Left renal pelvis (tissue), 4 donors: ENCODE measurements around the gene TMPRSS11A. TPM values are rescaled to one million over a fixed set of nuclear protein-coding genes. Genes with fewer than 3 reads are reported as not detected.

ENCODE experiments used
- DNase-seq, 4 donors: peaks; one replicate each; pipeline ENCODE4 v3.0.0-alpha.2; 2013; ENCODE audit warnings: low read depth in 4 of 4, low spot score in 3 of 4
- polyA plus RNA-seq, 4 donors: library from polyadenylated mRNA; unstranded; fragments of 120-200 nt; gene quantifications; one replicate each; pipeline ENCODE4 v1.2.1, GENCODE V29; 2013; ENCODE audit not compliant: insufficient read length in 4 of 4

TMPRSS11A gene
- under 1 TPM in 1 of 4 donors, not detected in 3; 0.12 TPM for polyA plus RNA-seq

- no peak for DNase-seq
Measured at GRCh38 chr4:67963356-67963755, at the start of gene TMPRSS11A. TSS of gene TMPRSS11A (minus strand) at chr4:67963493. CDS start at chr4:67963393, 100 bp downstream.

- no peak for DNase-seq
Measured at GRCh38 chr4:68011684-68012083, 48.4 kb upstream of the TMPRSS11A start.

GRCh38 chr4:68002906-68003305, 39.6 kb upstream of the TMPRSS11A start:
- DNase-seq: no peak

- no peak for DNase-seq
Measured at GRCh38 chr4:67996127-67996526, 32.8 kb upstream of the TMPRSS11A start.

GRCh38 chr4:67988991-67989390, 25.7 kb upstream of the TMPRSS11A start:
- DNase-seq: no peak

GRCh38 chr4:67983333-67983732, 20.0 kb upstream of the TMPRSS11A start:
- DNase-seq: no peak

GRCh38 chr4:67980512-67980911, 17.2 kb upstream of the TMPRSS11A start:
- DNase-seq: no peak

GRCh38 chr4:67973608-67974007, 10.3 kb upstream of the TMPRSS11A start:
- no peak for DNase-seq

GRCh38 chr4:67954890-67955289, 8.4 kb downstream of the TMPRSS11A start:
- no peak for DNase-seq

GRCh38 chr4:67941074-67941473, 22.2 kb downstream of the TMPRSS11A start:
- no peak for DNase-seq

- DNase-seq: no peak
Measured at GRCh38 chr4:67940506-67940905, 22.8 kb downstream of the TMPRSS11A start.

- no peak for DNase-seq
Measured at GRCh38 chr4:67939195-67939594, 24.1 kb downstream of the TMPRSS11A start.

GRCh38 chr4:67935888-67936287, 27.4 kb downstream of the TMPRSS11A start:
- no peak for DNase-seq

GRCh38 chr4:67934628-67935027, 28.7 kb downstream of the TMPRSS11A start:
- no peak for DNase-seq

GRCh38 chr4:67933755-67934154, 29.5 kb downstream of the TMPRSS11A start:
- DNase-seq: no peak

GRCh38 chr4:67933038-67933437, 30.3 kb downstream of the TMPRSS11A start:
- DNase-seq: no peak

GRCh38 chr4:67931256-67931655, 32.0 kb downstream of the TMPRSS11A start:
- no peak for DNase-seq

- no peak for DNase-seq
Measured at GRCh38 chr4:67929426-67929825, 33.9 kb downstream of the TMPRSS11A start.

GRCh38 chr4:67928546-67928945, 34.7 kb downstream of the TMPRSS11A start:
- DNase-seq: no peak

- no peak for DNase-seq
Measured at GRCh38 chr4:67927251-67927650, 36.0 kb downstream of the TMPRSS11A start.

GRCh38 chr4:67926485-67926884, 36.8 kb downstream of the TMPRSS11A start:
- no peak for DNase-seq

- no peak for DNase-seq
Measured at GRCh38 chr4:67922697-67923096, 40.6 kb downstream of the TMPRSS11A start.

- no peak for DNase-seq
Measured at GRCh38 chr4:67918428-67918827, 44.9 kb downstream of the TMPRSS11A start.
